ENCODE results near the gene MAGI2. TPM values are rescaled to one million over a fixed set of nuclear protein-coding genes. Genes with fewer than 3 reads are reported as not detected.

Gene MAGI2
- total and polyA plus RNA-seq, 2 experiments from 2014 or later, result 10.4 to 26.4 TPM

- ATAC-seq, result no peak
- TF ChIP-seq EZH2phosphoT487 (IDR thresholded peaks at IDR 0.05; ENCODE audit: unreplicated experiment) (no peak), ZNF331 (CRISPR knock-in tag; IDR thresholded peaks at IDR 0.05; ENCODE audit: low read depth) (no peak), STAT1 (IDR thresholded peaks at IDR 0.05; ENCODE audit: unreplicated experiment) (no peak), ZNF462 (CRISPR knock-in tag; IDR thresholded peaks at IDR 0.05) (no peak), JUNB (IDR thresholded peaks at IDR 0.05; ENCODE audit: unreplicated experiment) (no peak)
- no peak overlapping the region for H3K4me3 ChIP-seq
- no peak overlapping the region for H3K4me3 Mint-ChIP-seq
- no peaks in the 10 kb centered on the region for H3K27me3 ChIP-seq (ENCODE audit: insufficient read depth)
- H3K9me3 Mint-ChIP-seq, result no peaks in the 10 kb centered on the region
- peaks cover 29% of the 10 kb centered on the region for H3K4me1 Mint-ChIP-seq
- H3K36me3 ChIP-seq (ENCODE audit: insufficient read depth), result no peaks in the 10 kb centered on the region
- DNase-seq (ENCODE audit: low spot score), result no peak
- H3K27ac Mint-ChIP-seq, result no peak overlapping the region
- peaks cover 13% of the 10 kb centered on the region for H3K9me2 ChIP-seq (ENCODE audit: insufficient read depth)
- H3K36me3 Mint-ChIP-seq (ENCODE audit: low read depth), result no peaks in the 10 kb centered on the region
- H3K27ac ChIP-seq (ENCODE audit: low read depth), result no peak overlapping the region
- no peak overlapping the region for H3K4me2 ChIP-seq
- no peaks in the 10 kb centered on the region for H4K20me1 ChIP-seq (replicated peaks; ENCODE audit: insufficient read depth)
- no peaks in the 10 kb centered on the region for H3F3A ChIP-seq (replicated peaks; ENCODE audit: low read depth)
- H3K27me3 Mint-ChIP-seq (ENCODE audit: insufficient read depth, low read depth, poor library complexity), result peaks cover 4% of the 10 kb centered on the region
- H3K79me2 ChIP-seq (replicated peaks; ENCODE audit: insufficient read depth), result no peaks in the 10 kb centered on the region
- peaks cover 23% of the 10 kb centered on the region for H3K4me1 ChIP-seq (ENCODE audit: insufficient read depth)
- no peak overlapping the region for H2AFZ ChIP-seq
These were observed 1300.2 kb downstream of the MAGI2 start for GRCh38 chr7:78153285-78153684.

- Histone ChIP-seq H3K27me3 (ENCODE audit: insufficient read depth) (no peaks in the 10 kb centered on the region), H3K4me1 (ENCODE audit: insufficient read depth) (peaks cover 4% of the 10 kb centered on the region), H3K4me3 (no peak overlapping the region), H2AFZ (no peak overlapping the region), H3K4me2 (no peak overlapping the region), H3F3A (replicated peaks; ENCODE audit: low read depth) (no peaks in the 10 kb centered on the region), H3K79me2 (replicated peaks; ENCODE audit: insufficient read depth) (no peaks in the 10 kb centered on the region), H4K20me1 (replicated peaks; ENCODE audit: insufficient read depth) (no peaks in the 10 kb centered on the region), H3K9me2 (ENCODE audit: insufficient read depth) (peaks cover 13% of the 10 kb centered on the region; the same call in 1 of the 2 replicates), H3K36me3 (ENCODE audit: insufficient read depth) (no peaks in the 10 kb centered on the region), H3K27ac (ENCODE audit: low read depth) (no peak overlapping the region)
- Mint-ChIP-seq H3K4me3 (no peak overlapping the region), H3K9me3 (no peaks in the 10 kb centered on the region), H3K27me3 (ENCODE audit: insufficient read depth, low read depth, poor library complexity) (peaks cover 4% of the 10 kb centered on the region), H3K4me1 (peaks cover 12% of the 10 kb centered on the region), H3K27ac (no peak overlapping the region), H3K36me3 (ENCODE audit: low read depth) (no peaks in the 10 kb centered on the region)
- DNase-seq (ENCODE audit: low spot score), result no peak
- ATAC-seq, result no peak
- TF ChIP-seq ZNF114 (CRISPR knock-in tag; IDR thresholded peaks at IDR 0.05), result no peak
- TF ChIP-seq REST (IDR thresholded peaks at IDR 0.05; ENCODE audit: unreplicated experiment), result no peak
- TF ChIP-seq ZNF331 (CRISPR knock-in tag; IDR thresholded peaks at IDR 0.05; ENCODE audit: low read depth), result no peak
These were observed 1302.2 kb downstream of the MAGI2 start for GRCh38 chr7:78151229-78151628.
